HepG2 (cell line): ENCODE results near the gene RPL37A. TPM values are rescaled to one million over a fixed set of nuclear protein-coding genes. Genes with fewer than 3 reads are reported as not detected.
A peak's percentile ranks its signal among the peaks of the same experiment; 100 is the strongest.

Experiments used
- EED ChIP-seq: sonication (generic); formaldehyde crosslinking; IDR thresholded peaks from 2 replicates; pipeline ENCODE4 v1.5.0; 2020; ENCODE audit warnings: mild to moderate bottlenecking, missing genetic modification reagents
- HOXA5 ChIP-seq: sonication (generic); formaldehyde crosslinking; IDR thresholded peaks from 2 replicates; pipeline ENCODE4 v1.4.0; 2020; ENCODE audit warnings: missing genetic modification reagents
- MED13 ChIP-seq: sonication (generic); formaldehyde crosslinking; IDR thresholded peaks from 2 replicates; pipeline ENCODE4 v1.5.0; 2020; ENCODE audit warnings: missing genetic modification reagents
- PAF1 ChIP-seq: IDR thresholded peaks from 2 replicates; pipeline ENCODE4 v1.6.1; 2016; ENCODE audit warnings: missing genetic modification reagents, missing compliant biosample characterization
- SIN3A ChIP-seq: IDR thresholded peaks from 2 replicates; pipeline ENCODE4 v1.6.1; 2011; ENCODE audit warnings: low read depth, mild to moderate bottlenecking, control low read depth, low read length, borderline replicate concordance
- TBX2 ChIP-seq: sonication (generic); formaldehyde crosslinking; IDR thresholded peaks from 2 replicates; pipeline ENCODE4 v1.5.0; 2020; ENCODE audit warnings: missing genetic modification reagents, mild to moderate bottlenecking, borderline replicate concordance
- ZNF550 ChIP-seq: sonication (generic); formaldehyde crosslinking; IDR thresholded peaks from 2 replicates; pipeline ENCODE4 v1.4.0; 2020; ENCODE audit warnings: mild to moderate bottlenecking, missing genetic modification reagents, borderline replicate concordance
- ZNF672 ChIP-seq: sonication (generic); formaldehyde crosslinking; IDR thresholded peaks from 2 replicates; pipeline ENCODE4 v1.8.1; 2022; ENCODE audit warnings: missing genetic modification reagents
- polyA plus RNA-seq, 8 experiments: library from polyadenylated mRNA; depleted of rRNA in 3 of 8; stranded (reverse) in 7 of 8; unstranded in 1 of 8; fragments of >200 nt; fragmentation: Illumina TruSeq in 4 of 8; extraction: Trizol in 4 of 8; gene quantifications; 2 replicates each; pipeline versions ENCODE4 v1.2.1 to v1.2.3, GENCODE V29; 2011 to 2016; ENCODE audit warnings: low read depth in 4 of 8, missing spikeins in 1 of 8, mixed read lengths in 1 of 8; ENCODE audit not compliant: insufficient read depth in 1 of 8
- total RNA-seq, 5 experiments: library from RNA; depleted of rRNA; stranded (reverse); fragments of >200 nt; fragmentation: Illumina TruSeq; extraction: Trizol; gene quantifications; 2 replicates each; pipeline ENCODE4 v1.2.3, GENCODE V29; 2016; ENCODE audit warnings: low read depth in 1 of 5
- TF ChIP-seq, protein P1 (sequence below): sonication (generic); formaldehyde crosslinking; conservative IDR thresholded peaks from 2 replicates; pipeline ENCODE4 v1.8.0; 2022; ENCODE audit warnings: low read depth, missing genetic modification reagents
- TF ChIP-seq, protein P2 (sequence below): sonication (generic); formaldehyde crosslinking; IDR thresholded peaks from 2 replicates; pipeline ENCODE4 v1.5.0; 2020; ENCODE audit warnings: mild to moderate bottlenecking, missing genetic modification reagents
- TF ChIP-seq, protein P3 (sequence below): sonication (generic); formaldehyde crosslinking; conservative IDR thresholded peaks from 2 replicates; pipeline ENCODE4 v1.8.0; 2022; ENCODE audit warnings: mild to moderate bottlenecking, moderate library complexity, missing genetic modification reagents

Gene RPL37A
- total and polyA plus RNA-seq, 2 of the 13 experiments (the other 11 are each of a cell fraction or from before 2014, with no cell fraction given): 6,902 to 7,910 TPM

DNA sequence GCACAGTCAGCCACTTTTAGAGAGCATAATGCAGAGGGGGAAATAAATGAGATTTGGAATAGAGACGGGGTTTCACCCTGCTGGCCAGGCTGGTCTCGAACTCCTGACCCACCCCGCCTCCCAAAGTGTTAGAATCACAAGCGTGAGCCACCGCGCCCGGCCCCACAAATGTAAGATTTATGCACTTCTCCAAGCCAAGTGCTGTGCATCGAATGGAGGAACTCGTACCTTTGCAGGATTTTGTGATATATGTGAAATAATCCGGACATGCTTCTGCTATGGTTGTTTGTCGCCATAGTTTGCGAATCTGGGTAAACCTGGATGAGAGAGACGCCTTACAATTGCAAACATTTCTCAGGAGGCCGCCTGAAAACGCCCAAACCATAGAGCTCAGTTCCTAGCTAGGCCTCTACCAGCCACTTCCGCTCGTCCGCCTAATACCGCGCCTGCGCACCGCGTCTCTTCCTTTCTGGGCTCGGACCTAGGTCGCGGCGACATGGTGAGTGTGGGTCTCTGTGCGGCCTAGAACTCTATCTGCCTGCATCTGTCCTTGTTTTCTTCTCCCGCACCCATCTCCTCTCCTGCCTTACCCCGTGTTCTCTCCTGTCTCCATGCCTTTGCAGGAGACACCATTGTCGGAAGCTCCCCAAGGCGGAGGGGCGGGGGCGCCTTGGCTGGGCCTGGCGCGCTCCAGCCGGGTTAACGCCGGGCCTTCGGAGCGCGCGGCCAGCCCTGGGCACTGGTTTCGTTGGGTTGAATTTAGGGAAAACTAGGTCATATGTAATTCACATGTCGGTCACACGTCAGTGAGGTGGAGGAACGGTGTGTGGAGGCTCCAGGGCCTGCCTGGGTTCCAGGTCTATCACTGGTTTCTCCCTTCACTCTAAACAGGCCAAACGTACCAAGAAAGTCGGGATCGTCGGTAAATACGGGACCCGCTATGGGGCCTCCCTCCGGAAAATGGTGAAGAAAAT is at the start of gene RPL37A (continued):
- peak; percentile 84; the same call in 1 of the 2 replicates for TF ChIP-seq SIN3A
- peak; percentile 88 for TF ChIP-seq TBX2 (CRISPR knock-in tag)
- peak; percentile 95; the same call in 1 of the 2 replicates for TF ChIP-seq HOXA5 (CRISPR knock-in tag)
- no peak; the same call in 1 of the 2 replicates for TF ChIP-seq MED13 (CRISPR knock-in tag)
- 0 out of 2 replicates have a peak, but pooled peaks have one; percentile 35 for TF ChIP-seq ZNF550 (CRISPR knock-in tag)
- TF ChIP-seq PAF1 (CRISPR knock-in tag): peak; percentile 91
- TF ChIP-seq, protein P1, sequence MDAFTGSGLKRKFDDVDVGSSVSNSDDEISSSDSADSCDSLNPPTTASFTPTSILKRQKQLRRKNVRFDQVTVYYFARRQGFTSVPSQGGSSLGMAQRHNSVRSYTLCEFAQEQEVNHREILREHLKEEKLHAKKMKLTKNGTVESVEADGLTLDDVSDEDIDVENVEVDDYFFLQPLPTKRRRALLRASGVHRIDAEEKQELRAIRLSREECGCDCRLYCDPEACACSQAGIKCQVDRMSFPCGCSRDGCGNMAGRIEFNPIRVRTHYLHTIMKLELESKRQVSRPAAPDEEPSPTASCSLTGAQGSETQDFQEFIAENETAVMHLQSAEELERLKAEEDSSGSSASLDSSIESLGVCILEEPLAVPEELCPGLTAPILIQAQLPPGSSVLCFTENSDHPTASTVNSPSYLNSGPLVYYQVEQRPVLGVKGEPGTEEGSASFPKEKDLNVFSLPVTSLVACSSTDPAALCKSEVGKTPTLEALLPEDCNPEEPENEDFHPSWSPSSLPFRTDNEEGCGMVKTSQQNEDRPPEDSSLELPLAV (CRISPR knock-in tag): peak; percentile 64; the same call in 1 of the 2 replicates
- peak; percentile 98 for TF ChIP-seq EED (CRISPR knock-in tag)
- TF ChIP-seq, protein P2, sequence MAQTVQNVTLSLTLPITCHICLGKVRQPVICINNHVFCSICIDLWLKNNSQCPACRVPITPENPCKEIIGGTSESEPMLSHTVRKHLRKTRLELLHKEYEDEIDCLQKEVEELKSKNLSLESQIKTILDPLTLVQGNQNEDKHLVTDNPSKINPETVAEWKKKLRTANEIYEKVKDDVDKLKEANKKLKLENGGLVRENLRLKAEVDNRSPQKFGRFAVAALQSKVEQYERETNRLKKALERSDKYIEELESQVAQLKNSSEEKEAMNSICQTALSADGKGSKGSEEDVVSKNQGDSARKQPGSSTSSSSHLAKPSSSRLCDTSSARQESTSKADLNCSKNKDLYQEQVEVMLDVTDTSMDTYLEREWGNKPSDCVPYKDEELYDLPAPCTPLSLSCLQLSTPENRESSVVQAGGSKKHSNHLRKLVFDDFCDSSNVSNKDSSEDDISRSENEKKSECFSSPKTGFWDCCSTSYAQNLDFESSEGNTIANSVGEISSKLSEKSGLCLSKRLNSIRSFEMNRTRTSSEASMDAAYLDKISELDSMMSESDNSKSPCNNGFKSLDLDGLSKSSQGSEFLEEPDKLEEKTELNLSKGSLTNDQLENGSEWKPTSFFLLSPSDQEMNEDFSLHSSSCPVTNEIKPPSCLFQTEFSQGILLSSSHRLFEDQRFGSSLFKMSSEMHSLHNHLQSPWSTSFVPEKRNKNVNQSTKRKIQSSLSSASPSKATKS (CRISPR knock-in tag): no peak
- TF ChIP-seq, protein P3, sequence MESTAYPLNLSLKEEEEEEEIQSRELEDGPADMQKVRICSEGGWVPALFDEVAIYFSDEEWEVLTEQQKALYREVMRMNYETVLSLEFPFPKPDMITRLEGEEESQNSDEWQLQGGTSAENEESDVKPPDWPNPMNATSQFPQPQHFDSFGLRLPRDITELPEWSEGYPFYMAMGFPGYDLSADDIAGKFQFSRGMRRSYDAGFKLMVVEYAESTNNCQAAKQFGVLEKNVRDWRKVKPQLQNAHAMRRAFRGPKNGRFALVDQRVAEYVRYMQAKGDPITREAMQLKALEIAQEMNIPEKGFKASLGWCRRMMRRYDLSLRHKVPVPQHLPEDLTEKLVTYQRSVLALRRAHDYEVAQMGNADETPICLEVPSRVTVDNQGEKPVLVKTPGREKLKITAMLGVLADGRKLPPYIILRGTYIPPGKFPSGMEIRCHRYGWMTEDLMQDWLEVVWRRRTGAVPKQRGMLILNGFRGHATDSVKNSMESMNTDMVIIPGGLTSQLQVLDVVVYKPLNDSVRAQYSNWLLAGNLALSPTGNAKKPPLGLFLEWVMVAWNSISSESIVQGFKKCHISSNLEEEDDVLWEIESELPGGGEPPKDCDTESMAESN (CRISPR knock-in tag): peak; percentile 95
- TF ChIP-seq ZNF672: no peak; the same call in none of the 2 replicates
